WI38 (cell line): ENCODE results near the gene ADAMTS18.

Experiments used
- H3K4me3 ChIP-seq: 2 replicates; pipeline ENCODE4 v1.5.1; 2011; ENCODE audit warnings: low read depth, mild to moderate bottlenecking, control low read depth, low read length
- TF ChIP-seq, protein P1 (sequence below): IDR thresholded peaks from 2 replicates; pipeline ENCODE4 v1.5.1; 2012; ENCODE audit warnings: low read depth, mild to moderate bottlenecking, control low read depth, low read length

Gene ADAMTS18

DNA sequence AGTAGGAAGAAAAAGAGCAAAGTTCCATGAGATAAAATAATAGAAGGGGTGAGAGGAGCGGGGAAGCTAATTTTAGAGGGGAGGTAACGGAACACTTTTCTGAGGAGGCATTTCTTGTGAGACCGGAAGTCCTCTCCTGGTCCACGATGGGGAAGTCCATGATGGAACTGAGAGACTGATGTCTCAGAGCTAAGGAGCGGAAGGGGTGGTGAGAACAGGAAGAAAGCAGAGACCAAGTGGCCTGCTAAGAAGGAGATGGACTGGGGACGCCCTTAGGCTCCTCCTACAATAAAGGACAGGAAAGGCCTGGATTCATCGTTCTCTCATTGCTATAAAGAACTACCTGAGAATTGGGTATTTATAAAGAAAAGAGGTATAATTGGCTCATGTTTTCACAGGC is 59.4 kb downstream of the ADAMTS18 start:
- TF ChIP-seq, protein P1, sequence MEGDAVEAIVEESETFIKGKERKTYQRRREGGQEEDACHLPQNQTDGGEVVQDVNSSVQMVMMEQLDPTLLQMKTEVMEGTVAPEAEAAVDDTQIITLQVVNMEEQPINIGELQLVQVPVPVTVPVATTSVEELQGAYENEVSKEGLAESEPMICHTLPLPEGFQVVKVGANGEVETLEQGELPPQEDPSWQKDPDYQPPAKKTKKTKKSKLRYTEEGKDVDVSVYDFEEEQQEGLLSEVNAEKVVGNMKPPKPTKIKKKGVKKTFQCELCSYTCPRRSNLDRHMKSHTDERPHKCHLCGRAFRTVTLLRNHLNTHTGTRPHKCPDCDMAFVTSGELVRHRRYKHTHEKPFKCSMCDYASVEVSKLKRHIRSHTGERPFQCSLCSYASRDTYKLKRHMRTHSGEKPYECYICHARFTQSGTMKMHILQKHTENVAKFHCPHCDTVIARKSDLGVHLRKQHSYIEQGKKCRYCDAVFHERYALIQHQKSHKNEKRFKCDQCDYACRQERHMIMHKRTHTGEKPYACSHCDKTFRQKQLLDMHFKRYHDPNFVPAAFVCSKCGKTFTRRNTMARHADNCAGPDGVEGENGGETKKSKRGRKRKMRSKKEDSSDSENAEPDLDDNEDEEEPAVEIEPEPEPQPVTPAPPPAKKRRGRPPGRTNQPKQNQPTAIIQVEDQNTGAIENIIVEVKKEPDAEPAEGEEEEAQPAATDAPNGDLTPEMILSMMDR, result no peak
- no peak overlapping the region for H3K4me3 ChIP-seq

DNA sequence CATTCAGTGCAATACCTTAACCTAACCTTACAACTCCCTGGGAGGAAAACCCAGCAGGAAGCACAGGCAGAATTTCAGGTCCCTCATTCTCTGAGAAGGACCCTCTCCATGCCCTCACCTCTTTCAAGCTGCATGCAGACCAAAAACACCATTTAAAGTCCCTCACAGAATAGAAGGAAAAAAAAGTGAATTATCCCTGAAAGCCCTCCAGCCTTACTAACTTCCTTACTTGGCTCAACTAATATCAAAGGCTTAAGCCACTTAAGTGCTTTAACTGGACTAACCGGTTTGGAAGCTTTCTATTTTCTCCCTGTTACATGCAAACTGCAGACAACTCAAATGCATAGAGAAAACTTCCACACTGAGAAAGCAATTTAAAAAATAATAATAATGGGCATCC is 60.5 kb downstream of the ADAMTS18 start:
- no peak overlapping the region for H3K4me3 ChIP-seq
- TF ChIP-seq, protein P1, result no peak

DNA sequence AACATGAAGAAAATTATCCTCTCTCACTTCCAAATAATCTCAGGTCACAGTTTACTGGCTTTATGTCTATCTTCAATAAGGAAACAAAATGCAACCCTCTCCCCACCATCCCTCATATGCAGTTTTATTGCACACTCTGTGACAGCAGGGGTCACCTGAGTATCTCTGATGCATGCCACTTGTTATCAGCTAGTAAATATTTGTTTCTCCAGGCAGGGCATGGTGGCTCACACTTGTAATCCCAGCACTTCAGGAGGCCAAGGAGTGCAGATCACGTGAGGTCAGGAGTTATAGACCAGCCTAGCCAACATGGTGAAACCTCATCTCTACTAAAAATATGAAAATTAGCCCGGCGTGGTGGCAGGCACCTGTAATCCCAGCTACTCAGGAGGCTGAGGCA is 61.1 kb downstream of the ADAMTS18 start:
- H3K4me3 ChIP-seq, result no peak overlapping the region
- TF ChIP-seq, protein P1, result no peak

DNA sequence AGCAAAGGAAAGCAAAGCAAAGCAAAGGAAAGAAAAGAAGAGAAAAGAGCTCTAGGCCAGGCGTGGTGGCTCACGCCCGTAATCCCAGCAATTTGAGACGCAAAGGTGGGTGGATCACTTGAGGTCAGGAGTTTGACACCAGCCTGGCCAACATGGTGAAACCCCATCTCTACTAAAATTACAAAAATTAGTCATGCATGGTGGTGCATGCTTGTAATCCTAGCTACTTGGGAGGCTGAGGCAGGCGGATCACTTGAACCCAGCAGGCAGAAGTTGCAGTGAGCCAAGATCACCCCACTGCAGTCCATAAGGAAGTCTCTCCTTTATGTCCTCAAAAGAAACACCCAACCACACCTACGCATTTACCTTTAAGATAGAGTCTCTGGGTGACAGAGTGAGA is 70.1 kb downstream of the ADAMTS18 start:
- H3K4me3 ChIP-seq, result no peak overlapping the region
- TF ChIP-seq, protein P1, result no peak

DNA sequence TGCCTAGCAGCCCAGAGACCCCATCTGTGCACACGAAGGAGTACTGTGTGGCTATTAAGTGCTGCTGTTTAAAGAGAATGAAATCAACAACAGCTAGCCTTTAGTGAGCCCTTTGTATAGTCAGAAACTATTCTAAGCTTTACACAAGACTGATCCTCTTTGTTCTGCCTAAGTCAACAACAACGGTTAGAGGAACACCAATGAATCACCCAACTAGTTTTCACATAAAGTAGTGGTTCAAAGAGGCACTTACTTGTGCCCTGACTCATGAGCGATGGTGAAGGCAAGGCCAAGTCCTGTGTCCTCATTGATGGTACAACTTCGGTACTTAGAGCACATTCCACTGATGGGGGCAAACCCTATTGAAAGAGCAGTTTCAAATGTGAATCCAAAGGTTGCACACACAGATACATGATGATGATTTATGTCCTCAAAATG is 75.8 kb downstream of the ADAMTS18 start:
- H3K4me3 ChIP-seq, result no peak overlapping the region
- TF ChIP-seq, protein P1, result no peak

DNA sequence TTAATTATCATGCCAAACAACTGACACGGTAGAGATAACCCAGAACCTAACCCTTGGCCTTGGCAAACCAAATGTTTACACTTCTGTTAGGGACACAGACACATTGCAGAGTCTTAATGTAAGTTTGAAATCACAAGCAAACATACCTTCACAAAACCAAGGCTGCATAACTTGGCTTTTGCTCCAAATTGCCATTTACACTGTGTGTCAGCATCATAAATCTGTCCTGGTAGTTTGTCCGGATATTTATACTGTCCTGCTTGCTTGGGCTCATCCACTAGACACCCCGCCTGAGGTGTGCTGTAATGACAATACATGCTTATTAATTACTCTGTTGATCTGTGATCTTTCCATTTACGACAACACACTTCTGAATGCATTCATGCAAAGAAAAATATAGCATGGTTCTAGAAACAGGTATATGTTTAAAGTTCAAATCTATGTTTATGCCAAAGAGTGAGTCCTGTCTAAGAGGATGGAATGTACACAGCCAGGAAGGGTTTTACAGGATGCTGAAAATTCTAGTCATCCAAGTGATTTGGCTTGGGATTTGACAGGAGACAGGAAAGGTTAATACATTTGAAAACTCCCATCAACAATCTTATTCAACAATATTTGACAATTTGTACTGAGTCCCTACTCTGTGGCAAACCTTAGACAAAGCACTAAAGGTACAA is 81.1 kb downstream of the ADAMTS18 start:
- H3K4me3 ChIP-seq, result no peak overlapping the region
- TF ChIP-seq, protein P1, result no peak

DNA sequence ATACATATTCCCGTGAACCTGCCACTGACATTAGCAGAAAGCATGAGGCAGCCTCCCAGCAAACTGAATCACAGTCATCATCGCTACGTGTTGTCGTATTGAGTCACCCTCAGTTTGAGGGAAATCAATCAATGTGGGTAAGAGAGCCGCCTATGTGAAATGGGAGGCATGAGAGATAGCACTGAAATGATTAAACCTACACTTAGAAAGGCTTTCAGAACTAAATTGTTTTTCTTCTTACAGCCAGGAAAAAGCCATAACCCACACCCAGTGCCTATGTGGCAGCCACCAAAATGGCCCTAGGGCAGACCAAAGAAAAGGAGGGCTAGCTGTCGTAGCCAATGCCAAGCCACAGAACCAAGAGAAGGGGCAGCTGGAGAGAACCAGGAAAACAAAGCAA is 90.5 kb downstream of the ADAMTS18 start:
- no peak overlapping the region for H3K4me3 ChIP-seq
- TF ChIP-seq, protein P1, result no peak
